Esophagus muscularis mucosa (tissue), 4 donors: Measurements from ENCODE around the gene ZCWPW2. TPM values are rescaled to one million over a fixed set of nuclear protein-coding genes. Genes with fewer than 3 reads are reported as not detected.

ENCODE experiments used
- DNase-seq: peaks from one replicate; pipeline ENCODE4 v3.0.0-alpha.2; 2017; ENCODE audit errors: extremely low spot score
- H3K27ac ChIP-seq, 4 donors: fragments of 200-600 bp; sonication (generic); replicated peaks in 1 of 4; 1 replicate in 3 of 4; 2 replicates in 1 of 4; pipeline ENCODE4 v1.5.1; 2016 to 2019; ENCODE audit warnings: mild to moderate bottlenecking in 1 of 4
- H3K27me3 ChIP-seq, 4 donors: fragments of 200-600 bp; sonication (generic); one replicate each; pipeline versions ENCODE4 v1.5.1 to v1.6.0; 2016 to 2019
- H3K36me3 ChIP-seq, 4 donors: fragments of 200-600 bp; sonication (generic); one replicate each; pipeline ENCODE4 v1.5.1; 2016 to 2019
- H3K4me1 ChIP-seq, 4 donors: fragments of 200-600 bp; sonication (generic); one replicate each; pipeline ENCODE4 v1.5.1; 2016 to 2019
- H3K4me3 ChIP-seq, 4 donors: fragments of 200-600 bp; sonication (generic); 1 replicate in 2 of 4; 2 replicates in 2 of 4; pipeline ENCODE4 v1.5.1; 2016 to 2019; ENCODE audit warnings: mild to moderate bottlenecking in 4 of 4, moderate library complexity in 1 of 4
- H3K9me3 ChIP-seq, 4 donors: fragments of 200-600 bp; sonication (generic); 1 replicate in 3 of 4; 2 replicates in 1 of 4; pipeline ENCODE4 v1.5.1; 2016 to 2019
- CTCF ChIP-seq, 3 experiments: fragments of 200-600 bp in 2 of 3; fragments of 450-650 bp in 1 of 3; sonication (generic) in 2 of 3; IDR thresholded peaks; one replicate each; pipeline ENCODE4 v1.5.1; 2017 to 2019; ENCODE audit warnings: antibody characterized with exemption in 3 of 3, mild to moderate bottlenecking in 2 of 3, moderate library complexity in 1 of 3
- EP300 ChIP-seq: sonication (generic); formaldehyde crosslinking; IDR thresholded peaks from one replicate; pipeline ENCODE4 v1.6.1; 2017; ENCODE audit warnings: antibody characterized with exemption
- POLR2A ChIP-seq: fragments of 450-650 bp; IDR thresholded peaks from one replicate; pipeline ENCODE4 v1.6.1; 2017; ENCODE audit warnings: antibody characterized with exemption, moderate library complexity, mild to moderate bottlenecking, low read depth
- POLR2AphosphoS5 ChIP-seq, 2 donors: sonication (generic); formaldehyde crosslinking; IDR thresholded peaks; one replicate each; pipeline ENCODE4 v1.6.1; 2017; ENCODE audit warnings: antibody characterized with exemption in 2 of 2
- WGBS: methylation state at CpG from one replicate; pipeline ENCODE4 v1.1.5; 2018; 5-methylcytosine and 5-hydroxymethylcytosine counted together
- intact Hi-C: fragments of 100-400 bp; cut with DNase I; formaldehyde crosslinking; loops from one replicate; pipeline ENCODE4 v1.15.1; 2023
- total RNA-seq, 4 donors: library from RNA; depleted of rRNA; stranded (reverse); fragments of >200 nt; gene quantifications; one replicate each; pipeline versions ENCODE4 v1.1.0 to v1.2.1, GENCODE V29; 2016

The ZCWPW2 gene
- total RNA-seq, 4 donors from 2014 or later = 1.2 to 2.2 (median 1.6) TPM

- no peaks in the 10 kb centered on the region for H3K9me3 ChIP-seq
- no peaks in the 10 kb centered on the region for H3K36me3 ChIP-seq
- H3K27ac ChIP-seq = no peak overlapping the region
- H3K4me1 ChIP-seq = no peaks in the 10 kb centered on the region
- no peak for TF ChIP-seq EP300
- no peak for TF ChIP-seq CTCF (IDR thresholded peaks at IDR 0.05)
- TF ChIP-seq POLR2A = no peak
- TF ChIP-seq POLR2AphosphoS5 (IDR thresholded peaks at IDR 0.05) = no peak
- H3K4me3 ChIP-seq = no peak overlapping the region
- 89% methylated on average over 2 of the region's 2 CpGs for WGBS
- H3K27me3 ChIP-seq = no peaks in the 10 kb centered on the region
- intact Hi-C loops = no loop called here
- no peak for DNase-seq
Observed at GRCh38 chr3:28547677-28548076, 199.2 kb downstream of the ZCWPW2 start.

- no peaks in the 10 kb centered on the region for H3K9me3 ChIP-seq
- DNase-seq = no peak
- H3K4me1 ChIP-seq = no peaks in the 10 kb centered on the region
- 79% methylated on average over 3 of the region's 3 CpGs for whole genome bisulfite sequencing
- no peaks in the 10 kb centered on the region for H3K27me3 ChIP-seq
- H3K4me3 ChIP-seq = no peak overlapping the region
- no peaks in the 10 kb centered on the region for H3K36me3 ChIP-seq
- TF ChIP-seq POLR2A (no peak), POLR2AphosphoS5 (IDR thresholded peaks at IDR 0.05) (no peak), EP300 (no peak), CTCF (IDR thresholded peaks at IDR 0.05) (no peak)
- intact Hi-C loops = no loop called here
- H3K27ac ChIP-seq = no peak overlapping the region
Observed at GRCh38 chr3:28553175-28553574, 204.7 kb downstream of the ZCWPW2 start.

GRCh38 chr3:28556195-28556594, 207.7 kb downstream of the ZCWPW2 start:
- TF ChIP-seq CTCF (IDR thresholded peaks at IDR 0.05) = no peak
- no peak for TF ChIP-seq EP300
- no peak for TF ChIP-seq POLR2AphosphoS5 (IDR thresholded peaks at IDR 0.05)
- no peak for TF ChIP-seq POLR2A
- DNase-seq = no peak
- 100% methylated on average over 1 of the region's 1 CpG for WGBS
- Histone ChIP-seq H3K9me3 (no peaks in the 10 kb centered on the region), H3K27ac (no peak overlapping the region), H3K36me3 (no peaks in the 10 kb centered on the region), H3K4me1 (no peaks in the 10 kb centered on the region), H3K4me3 (no peak overlapping the region), H3K27me3 (no peaks in the 10 kb centered on the region)
- intact Hi-C loops = no loop called here

GRCh38 chr3:28564211-28564610, 215.7 kb downstream of the ZCWPW2 start:
- H3K27ac ChIP-seq = no peak overlapping the region
- WGBS = 57% methylated on average over 1 of the region's 1 CpG
- no peak overlapping the region for H3K4me3 ChIP-seq
- DNase-seq = no peak
- H3K27me3 ChIP-seq = no peaks in the 10 kb centered on the region
- peaks cover 0 to 6% (median 3%) of the 10 kb centered on the region in 4 donors for H3K9me3 ChIP-seq
- TF ChIP-seq CTCF (IDR thresholded peaks at IDR 0.05) = no peak
- TF ChIP-seq POLR2AphosphoS5 (IDR thresholded peaks at IDR 0.05) = no peak
- H3K4me1 ChIP-seq = no peaks in the 10 kb centered on the region
- H3K36me3 ChIP-seq = no peaks in the 10 kb centered on the region
- intact Hi-C loops = no loop called here

- peaks cover 0 to 6% (median 3%) of the 10 kb centered on the region in 4 donors for H3K9me3 ChIP-seq
- no peak overlapping the region for H3K27ac ChIP-seq
- H3K4me3 ChIP-seq = no peak overlapping the region
- no peak for DNase-seq
- WGBS = 72% methylated on average over 3 of the region's 3 CpGs
- H3K4me1 ChIP-seq = no peaks in the 10 kb centered on the region
- no peaks in the 10 kb centered on the region for H3K36me3 ChIP-seq
- H3K27me3 ChIP-seq = no peaks in the 10 kb centered on the region
- intact Hi-C loops = no loop called here
- TF ChIP-seq POLR2A (no peak), EP300 (no peak), POLR2AphosphoS5 (IDR thresholded peaks at IDR 0.05) (no peak), CTCF (IDR thresholded peaks at IDR 0.05) (no peak)
Observed at GRCh38 chr3:28569357-28569756, 220.8 kb downstream of the ZCWPW2 start.
